Peyer's patch (tissue), 4 donors: ENCODE measurements around the gene RSAD1.

Source experiments
- POLR2A ChIP-seq, 2 donors: fragments of 450-650 bp; IDR thresholded peaks; one replicate each; pipeline ENCODE4 v1.5.1; 2017; ENCODE audit warnings: antibody characterized with exemption in 2 of 2, mild to moderate bottlenecking in 2 of 2, moderate library complexity in 2 of 2
- TF ChIP-seq, protein P1 (sequence below), 6 experiments: fragments of 450-650 bp in 4 of 6; fragments of 200-600 bp in 2 of 6; sonication (generic) in 1 of 6; IDR thresholded peaks; one replicate each; pipeline ENCODE4 v1.5.1; 2017 to 2019; ENCODE audit warnings: antibody characterized with exemption in 6 of 6, mild to moderate bottlenecking in 3 of 6, moderate library complexity in 1 of 6

DNA sequence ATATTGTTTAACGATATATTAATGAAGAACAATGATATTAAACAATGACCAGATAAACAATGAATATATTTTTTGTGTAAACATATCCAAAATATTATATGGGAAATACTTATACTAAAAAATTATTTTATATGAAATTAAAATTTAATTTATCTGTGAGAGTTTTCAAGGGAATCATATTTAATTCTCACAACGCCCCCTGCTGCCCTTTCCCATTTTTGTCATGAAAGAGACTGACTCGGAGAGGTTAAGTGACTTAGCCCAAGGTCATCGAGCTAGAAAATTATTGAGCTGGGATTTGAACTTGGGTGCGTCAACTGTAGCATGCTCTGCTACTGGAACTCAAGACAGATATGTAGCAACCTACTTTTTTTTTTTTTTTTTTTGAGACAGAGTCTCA, 22.4 kb downstream of the RSAD1 start:
- TF ChIP-seq, protein P1, sequence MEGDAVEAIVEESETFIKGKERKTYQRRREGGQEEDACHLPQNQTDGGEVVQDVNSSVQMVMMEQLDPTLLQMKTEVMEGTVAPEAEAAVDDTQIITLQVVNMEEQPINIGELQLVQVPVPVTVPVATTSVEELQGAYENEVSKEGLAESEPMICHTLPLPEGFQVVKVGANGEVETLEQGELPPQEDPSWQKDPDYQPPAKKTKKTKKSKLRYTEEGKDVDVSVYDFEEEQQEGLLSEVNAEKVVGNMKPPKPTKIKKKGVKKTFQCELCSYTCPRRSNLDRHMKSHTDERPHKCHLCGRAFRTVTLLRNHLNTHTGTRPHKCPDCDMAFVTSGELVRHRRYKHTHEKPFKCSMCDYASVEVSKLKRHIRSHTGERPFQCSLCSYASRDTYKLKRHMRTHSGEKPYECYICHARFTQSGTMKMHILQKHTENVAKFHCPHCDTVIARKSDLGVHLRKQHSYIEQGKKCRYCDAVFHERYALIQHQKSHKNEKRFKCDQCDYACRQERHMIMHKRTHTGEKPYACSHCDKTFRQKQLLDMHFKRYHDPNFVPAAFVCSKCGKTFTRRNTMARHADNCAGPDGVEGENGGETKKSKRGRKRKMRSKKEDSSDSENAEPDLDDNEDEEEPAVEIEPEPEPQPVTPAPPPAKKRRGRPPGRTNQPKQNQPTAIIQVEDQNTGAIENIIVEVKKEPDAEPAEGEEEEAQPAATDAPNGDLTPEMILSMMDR (IDR thresholded peaks at IDR 0.05), result peak in 4 of 6 experiments; percentile 30 to 47 (median 42)
- TF ChIP-seq POLR2A (IDR thresholded peaks at IDR 0.05), result no peak
